Mucosa of stomach (tissue), 1 donor: ENCODE results near the gene MSX1.
"Not testable (repeated sequence)": the region's sequence is repeated elsewhere in the genome, so short reads cannot be mapped to it uniquely, and the experiment has no call there.

Source experiments
- H3K27me3 ChIP-seq: one replicate; pipeline ENCODE4 v1.7.0; 2013; ENCODE audit warnings: mild to moderate bottlenecking, low read length; ENCODE audit not compliant: control insufficient read depth, insufficient read depth
- H3K36me3 ChIP-seq: one replicate; pipeline ENCODE4 v1.7.0; 2013; ENCODE audit warnings: low read length; ENCODE audit not compliant: control insufficient read depth, insufficient read depth
- H3K4me1 ChIP-seq: one replicate; pipeline ENCODE4 v1.7.0; 2013; ENCODE audit warnings: mild to moderate bottlenecking, low read length; ENCODE audit not compliant: control insufficient read depth, insufficient read depth
- H3K4me3 ChIP-seq: one replicate; pipeline ENCODE4 v1.7.0; 2013; ENCODE audit warnings: low read length
- H3K9ac ChIP-seq: one replicate; pipeline ENCODE4 v1.7.0; 2013; ENCODE audit warnings: mild to moderate bottlenecking, low read length, moderate library complexity
- H3K9me3 ChIP-seq: one replicate; pipeline ENCODE4 v1.7.0; 2013; ENCODE audit warnings: mild to moderate bottlenecking, low read length, moderate library complexity; ENCODE audit not compliant: control insufficient read depth
- donor health status: Pancreatic carcinoma.

MSX1 gene

GRCh38 chr4:4859325-4859798 lies at the start of gene MSX1:
Gene MSX1, plus strand, starts transcription at chr4:4859665. Its CDS starts 235 bp downstream, at chr4:4859900.
- H3K27me3 ChIP-seq, result peaks cover 92% of the 10 kb centered on the region
- H3K9ac ChIP-seq, result peak within 1 kb of the TSS; percentile 13

DNA sequence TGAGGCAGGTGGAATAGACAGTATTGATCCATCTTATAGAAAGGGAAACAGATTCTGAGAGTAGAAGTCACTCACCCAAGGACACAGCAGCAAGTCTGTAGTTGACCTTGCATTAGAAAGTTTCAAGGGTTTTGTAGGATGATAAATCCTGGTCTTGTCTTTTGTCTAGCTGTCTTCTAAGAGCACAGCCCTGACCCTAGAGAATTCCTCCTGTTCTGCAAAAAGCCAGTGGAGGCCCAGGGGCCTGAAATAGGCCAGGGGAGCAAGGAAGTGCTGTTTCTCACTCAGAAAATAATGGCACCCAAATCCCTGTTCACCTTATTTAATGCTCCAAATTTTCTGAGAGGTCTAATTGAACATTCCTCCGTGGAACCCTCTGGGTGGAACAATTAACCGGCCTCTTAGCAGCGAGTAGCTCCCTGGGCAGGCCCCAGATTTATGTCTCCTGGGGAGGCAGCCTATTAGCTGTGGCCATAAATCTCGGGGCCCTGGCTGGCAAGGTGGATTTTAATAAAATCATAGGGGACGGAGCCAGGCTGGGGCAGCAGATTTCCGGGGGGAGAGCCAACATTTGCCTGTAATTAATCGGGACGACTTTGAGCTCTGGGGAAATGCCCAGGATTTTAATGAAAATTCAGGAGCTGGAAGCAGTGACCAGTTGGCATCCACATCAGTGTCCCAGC lies 49.2 kb upstream of the MSX1 start:
- Histone ChIP-seq H3K27me3 (no peaks in the 10 kb centered on the region), H3K4me1 (no peaks in the 10 kb centered on the region), H3K36me3 (no peaks in the 10 kb centered on the region), H3K9ac (no peak overlapping the region), H3K9me3 (no peaks in the 10 kb centered on the region), H3K4me3 (no peak overlapping the region)

More at GRCh38 chr4:4859325-4859798, at the start of gene MSX1:
- Histone ChIP-seq H3K4me1 (peaks cover 21% of the 10 kb centered on the region), H3K36me3 (no peaks in the 10 kb centered on the region), H3K9me3 (peaks cover 5% of the 10 kb centered on the region), H3K4me3 (peak within 1 kb of the TSS; percentile 33)

GRCh38 chr4:4810778-4811177 lies 48.7 kb upstream of the MSX1 start:
- Histone ChIP-seq H3K9me3 (no peaks in the 10 kb centered on the region), H3K36me3 (no peaks in the 10 kb centered on the region), H3K4me1 (no peaks in the 10 kb centered on the region), H3K4me3 (no peak overlapping the region), H3K27me3 (no peaks in the 10 kb centered on the region), H3K9ac (no peak overlapping the region)

- Histone ChIP-seq H3K27me3 (no peaks in the 10 kb centered on the region), H3K9ac (no peak overlapping the region), H3K36me3 (no peaks in the 10 kb centered on the region), H3K4me3 (no peak overlapping the region), H3K4me1 (no peaks in the 10 kb centered on the region), H3K9me3 (no peaks in the 10 kb centered on the region)
Measured at GRCh38 chr4:4812145-4812794, 47.2 kb upstream of the MSX1 start.

DNA sequence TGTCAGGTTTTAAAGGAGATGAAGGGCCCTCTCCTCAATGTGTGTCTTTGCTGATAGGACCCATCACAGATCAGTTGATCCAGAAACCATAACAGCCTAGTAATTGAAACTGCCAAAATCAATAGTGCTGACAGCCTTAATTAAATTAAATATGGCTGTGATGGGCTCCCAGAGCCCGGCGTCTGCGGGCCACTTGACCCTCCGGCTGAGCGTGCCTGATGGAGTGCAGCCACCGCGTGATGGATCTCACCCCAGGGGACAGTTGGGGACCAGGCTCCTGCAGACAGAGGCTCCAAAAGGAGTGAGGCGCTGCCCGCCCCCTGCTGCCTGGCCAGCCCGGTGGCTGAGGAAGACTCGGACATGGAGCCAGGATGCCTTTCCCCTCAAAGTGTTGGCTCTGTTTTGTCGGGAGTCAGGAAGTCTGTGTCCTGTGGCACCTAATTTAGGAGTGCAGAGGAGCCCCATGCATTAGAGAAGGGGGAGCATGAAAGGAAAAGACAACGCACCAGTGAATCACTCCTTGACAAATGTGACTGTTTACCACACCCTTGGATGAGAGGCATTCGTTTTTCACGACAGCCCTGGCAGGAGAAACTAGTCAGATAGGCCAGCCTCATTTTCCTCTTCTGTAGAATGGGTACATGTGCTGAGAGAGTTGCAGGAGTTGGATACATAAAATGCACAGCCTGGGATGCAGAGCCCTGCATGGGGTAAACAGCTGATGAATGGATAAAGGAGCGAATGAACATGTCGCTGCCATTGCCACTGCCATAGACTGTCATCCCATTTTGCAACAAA lies 40.9 kb upstream of the MSX1 start:
- Histone ChIP-seq H3K9ac (no peak overlapping the region), H3K4me3 (no peak overlapping the region), H3K27me3 (no peaks in the 10 kb centered on the region), H3K4me1 (no peaks in the 10 kb centered on the region), H3K9me3 (no peaks in the 10 kb centered on the region), H3K36me3 (no peaks in the 10 kb centered on the region)

- Histone ChIP-seq H3K36me3 (no peaks in the 10 kb centered on the region), H3K4me1 (no peaks in the 10 kb centered on the region), H3K27me3 (no peaks in the 10 kb centered on the region), H3K9ac (no peak overlapping the region), H3K9me3 (no peaks in the 10 kb centered on the region), H3K4me3 (no peak overlapping the region)
Measured at GRCh38 chr4:4819213-4819606, 40.3 kb upstream of the MSX1 start.

GRCh38 chr4:4820261-4820660 lies 39.2 kb upstream of the MSX1 start:
- Histone ChIP-seq H3K4me3 (no peak overlapping the region), H3K9ac (no peak overlapping the region), H3K4me1 (no peaks in the 10 kb centered on the region), H3K9me3 (no peaks in the 10 kb centered on the region), H3K27me3 (no peaks in the 10 kb centered on the region), H3K36me3 (no peaks in the 10 kb centered on the region)

DNA sequence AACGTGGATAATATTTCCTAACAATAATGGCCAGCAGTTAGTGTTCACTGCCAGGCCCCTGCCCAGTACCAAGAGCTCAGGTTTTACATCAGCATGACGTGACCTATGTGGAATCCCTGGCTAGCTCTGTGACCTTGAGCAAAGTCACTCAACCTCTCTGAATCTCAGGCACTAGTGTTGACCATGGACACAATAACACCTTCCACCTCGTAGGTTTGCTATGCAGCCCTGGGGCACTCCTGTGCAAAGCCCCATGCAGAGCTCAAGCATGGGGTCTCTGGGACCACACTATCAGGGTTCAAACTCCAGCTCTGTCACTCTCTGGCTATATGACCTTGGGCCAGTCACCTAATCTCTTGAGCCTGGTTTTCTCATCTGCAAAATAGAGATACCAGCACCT lies 38.7 kb upstream of the MSX1 start:
- Histone ChIP-seq H3K9me3 (no peaks in the 10 kb centered on the region), H3K9ac (no peak overlapping the region), H3K36me3 (no peaks in the 10 kb centered on the region), H3K4me3 (no peak overlapping the region), H3K4me1 (no peaks in the 10 kb centered on the region), H3K27me3 (no peaks in the 10 kb centered on the region)

DNA sequence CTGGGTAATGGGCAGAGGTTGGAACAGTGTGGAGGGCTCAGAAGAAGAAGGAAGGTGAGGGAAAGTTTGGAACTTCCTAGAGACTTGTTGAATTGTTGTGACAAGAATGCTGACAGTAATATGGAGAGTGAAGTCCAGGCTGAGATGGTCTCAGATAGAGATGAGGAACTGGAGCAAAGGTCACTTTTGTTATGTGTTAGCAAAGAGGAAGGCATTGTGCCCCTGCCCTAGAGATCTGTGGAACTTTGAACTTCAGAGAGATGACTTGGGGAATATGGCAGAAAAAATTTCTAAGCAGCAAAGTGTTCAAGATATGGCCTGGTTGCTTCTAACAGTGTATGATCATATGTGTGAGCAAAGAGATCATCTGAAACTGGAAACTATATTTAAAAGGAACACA lies 37.9 kb upstream of the MSX1 start:
- Histone ChIP-seq H3K4me1 (no peaks in the 10 kb centered on the region), H3K9me3 (no peaks in the 10 kb centered on the region), H3K36me3 (no peaks in the 10 kb centered on the region), H3K9ac (no peak overlapping the region), H3K27me3 (no peaks in the 10 kb centered on the region), H3K4me3 (no peak overlapping the region)

- not testable (repeated sequence) for H3K4me3 ChIP-seq, H3K36me3 ChIP-seq, H3K9me3 ChIP-seq, H3K9ac ChIP-seq, H3K27me3 ChIP-seq, H3K4me1 ChIP-seq
Measured at GRCh38 chr4:4822286-4822685, 37.2 kb upstream of the MSX1 start.

DNA sequence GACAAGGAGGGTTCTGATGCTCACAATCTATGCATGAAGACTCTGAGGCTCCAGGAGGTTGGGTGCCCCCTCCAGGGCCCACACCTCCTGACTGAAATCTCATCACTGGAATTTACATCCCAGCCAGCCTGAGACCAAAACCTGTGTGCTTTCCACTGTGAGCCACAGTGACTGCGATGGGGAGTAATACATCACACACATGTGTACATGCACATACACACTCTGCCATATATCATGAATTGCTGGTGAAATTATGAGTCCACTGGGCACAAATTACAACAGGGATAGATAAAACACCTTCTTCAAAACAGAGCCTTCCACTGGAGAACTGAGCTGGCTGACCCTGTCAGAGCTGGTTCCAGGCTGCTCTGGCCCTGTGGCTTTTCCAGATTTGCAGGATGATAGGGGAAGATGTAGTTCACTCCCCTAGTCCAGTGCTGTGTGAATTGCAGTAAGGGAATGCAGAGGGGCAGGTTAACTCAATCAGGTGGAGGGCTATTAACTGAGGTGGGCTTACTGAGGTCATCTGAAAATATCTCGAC lies 35.8 kb upstream of the MSX1 start:
- Histone ChIP-seq H3K36me3 (no peaks in the 10 kb centered on the region), H3K4me3 (no peak overlapping the region), H3K9me3 (no peaks in the 10 kb centered on the region)

GRCh38 chr4:4824232-4824631 lies 35.2 kb upstream of the MSX1 start:
- H3K36me3 ChIP-seq, result no peaks in the 10 kb centered on the region
- no peak overlapping the region for H3K9ac ChIP-seq
- no peaks in the 10 kb centered on the region for H3K9me3 ChIP-seq
- H3K4me1 ChIP-seq, result no peaks in the 10 kb centered on the region
- H3K4me3 ChIP-seq, result no peak overlapping the region
- H3K27me3 ChIP-seq, result no peaks in the 10 kb centered on the region

More for the DNA sequence above, 35.8 kb upstream of the MSX1 start:
- H3K9ac ChIP-seq, result no peak overlapping the region
- H3K4me1 ChIP-seq, result no peaks in the 10 kb centered on the region
- H3K27me3 ChIP-seq, result no peaks in the 10 kb centered on the region
